Daoy (cell line): ENCODE measurements around the gene TBC1D2B. TPM values are rescaled to one million over a fixed set of nuclear protein-coding genes. Genes with fewer than 3 reads are reported as not detected.

Experiments
- DNase-seq: peaks from one replicate; pipeline ENCODE4 v3.0.0-alpha.2; 2015; ENCODE audit warnings: low read depth
- total RNA-seq: library from RNA; depleted of rRNA; stranded (reverse); fragments of >200 nt; shearing (Covaris generic); gene quantifications from 2 replicates; pipeline ENCODE4 v1.2.3, GENCODE V29; 2014

The TBC1D2B gene
- total RNA-seq, 1 experiment from 2014 or later, result 8.2 TPM

DNA sequence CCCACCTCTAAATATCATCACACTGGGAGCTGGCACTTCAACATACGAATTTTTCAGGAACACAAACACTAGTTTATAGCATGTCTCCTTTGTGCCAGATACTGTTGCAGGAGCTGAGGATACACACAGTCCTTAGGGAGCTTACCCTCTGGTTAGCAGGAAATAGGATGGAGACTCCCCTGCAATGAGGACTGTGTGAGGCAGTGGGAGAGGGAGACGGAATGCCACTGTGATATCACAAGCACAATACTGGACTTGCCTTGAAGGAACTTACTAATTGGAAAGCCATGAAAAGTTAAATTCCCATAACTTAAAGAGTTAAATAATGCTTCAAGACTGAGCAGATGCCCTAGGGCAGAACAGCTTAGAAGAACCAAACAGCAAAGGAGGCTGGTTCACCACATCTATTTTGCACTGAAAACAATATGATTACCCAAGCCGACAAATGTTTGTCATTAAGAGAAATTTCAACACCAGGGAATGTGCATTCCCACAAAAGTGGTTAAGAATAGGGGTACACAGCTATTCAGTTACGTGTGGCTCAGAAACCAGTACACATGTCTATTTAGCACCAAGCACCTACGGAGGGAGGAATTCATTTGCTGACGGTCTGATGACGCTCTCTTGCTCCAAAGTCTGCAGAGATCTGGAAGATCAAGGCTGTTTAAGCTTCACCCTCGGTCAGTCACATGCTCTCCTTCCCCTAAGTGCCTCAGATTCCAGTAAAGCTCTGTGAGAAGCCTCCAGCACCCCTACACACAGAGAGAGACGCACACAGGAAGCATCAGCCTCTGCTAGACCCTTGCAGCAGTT lies 5.2 kb downstream of the TBC1D2B start:
- no peak for DNase-seq

DNA sequence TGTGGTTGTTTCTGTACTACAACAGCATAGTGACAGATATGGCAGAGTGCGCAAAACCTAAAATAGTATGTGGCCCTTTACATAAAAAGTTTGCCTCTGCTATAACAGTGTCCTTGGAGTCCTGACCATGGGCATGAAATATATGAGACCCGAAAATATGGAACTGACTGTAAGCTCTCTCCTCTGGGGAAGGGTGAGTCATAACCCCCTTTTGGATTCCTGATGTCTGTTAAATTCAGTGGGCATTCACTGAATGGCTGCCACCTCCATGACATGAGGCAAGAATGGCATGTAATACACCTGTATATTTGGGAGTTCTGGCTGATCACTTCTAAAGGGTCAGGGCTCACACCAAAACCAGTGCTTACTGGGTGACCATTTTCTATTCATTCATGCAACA lies 6.1 kb downstream of the TBC1D2B start:
- no peak for DNase-seq

DNA sequence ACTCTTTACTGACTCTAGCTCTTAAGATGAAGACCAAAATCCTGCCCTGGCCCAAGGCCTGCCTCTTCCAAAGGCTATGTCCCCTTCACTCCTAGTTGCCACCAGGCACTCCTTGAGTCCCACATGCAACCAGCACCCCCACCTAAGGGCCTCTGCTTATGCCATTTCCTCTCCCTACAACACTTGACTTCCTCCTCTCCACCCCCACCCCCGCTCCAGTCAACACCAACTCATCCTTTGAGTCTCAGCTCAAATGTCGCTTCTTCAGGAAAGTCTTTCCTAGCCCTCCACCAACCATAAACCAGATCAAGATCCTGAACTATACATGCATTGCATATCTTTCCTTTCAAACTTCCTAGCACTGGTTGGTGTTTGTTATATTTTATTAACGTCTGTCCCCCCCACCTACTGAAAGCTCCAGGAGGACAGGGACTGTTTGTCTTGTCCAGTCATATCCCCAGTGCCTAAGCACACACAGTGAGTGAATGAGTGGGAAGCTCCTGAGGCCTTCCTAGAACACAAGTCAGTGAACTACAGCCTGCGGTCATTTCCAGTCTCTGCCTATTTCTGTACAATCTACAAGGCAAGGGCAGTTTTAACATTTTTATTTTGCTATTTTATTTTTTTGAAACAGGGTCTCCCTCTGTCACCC lies 7.3 kb downstream of the TBC1D2B start:
- no peak for DNase-seq

DNA sequence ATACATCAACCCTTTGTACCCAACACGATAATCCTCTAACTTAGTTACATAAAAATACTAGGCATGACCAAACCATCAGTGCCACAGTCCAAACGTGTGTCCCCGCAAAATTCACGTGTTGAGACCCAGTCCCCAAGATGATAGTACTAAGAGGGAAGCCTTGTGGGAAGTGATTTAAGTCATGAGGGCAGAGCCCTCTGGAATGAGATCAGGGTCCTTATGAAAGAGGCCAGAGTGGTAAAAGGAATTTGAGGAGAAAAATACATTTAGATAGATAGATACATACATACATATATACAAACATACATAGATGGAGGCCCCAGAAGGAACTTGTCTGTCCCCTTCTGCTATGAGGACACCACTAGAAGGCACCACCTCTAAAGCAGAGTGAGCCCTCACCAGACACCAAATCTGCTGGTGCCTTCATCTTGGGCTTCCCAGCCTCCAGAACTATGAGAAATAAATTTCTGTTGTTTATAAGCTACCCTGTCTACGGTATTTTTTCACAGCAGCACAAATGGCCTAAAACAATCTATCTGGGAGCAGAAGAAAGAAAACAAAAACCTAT lies 8.0 kb downstream of the TBC1D2B start:
- no peak for DNase-seq

DNA sequence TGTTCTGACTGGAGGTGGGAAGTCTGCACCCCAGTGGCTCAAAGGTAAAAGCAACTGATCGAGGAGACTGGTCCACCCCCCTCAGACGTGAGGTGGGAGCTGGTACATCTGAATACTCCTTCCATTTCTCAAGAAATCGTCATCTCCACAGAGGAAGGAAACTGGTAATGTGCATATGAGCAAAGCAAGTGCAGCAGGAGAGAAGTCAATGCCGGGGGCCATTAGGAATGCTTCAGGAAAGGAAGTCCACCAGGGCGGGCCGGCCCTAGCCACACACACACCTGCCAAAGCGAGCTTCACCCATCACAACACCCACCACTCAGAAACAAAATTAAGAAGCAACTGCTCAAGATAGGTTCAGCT lies 8.5 kb downstream of the TBC1D2B start:
- no peak for DNase-seq

DNA sequence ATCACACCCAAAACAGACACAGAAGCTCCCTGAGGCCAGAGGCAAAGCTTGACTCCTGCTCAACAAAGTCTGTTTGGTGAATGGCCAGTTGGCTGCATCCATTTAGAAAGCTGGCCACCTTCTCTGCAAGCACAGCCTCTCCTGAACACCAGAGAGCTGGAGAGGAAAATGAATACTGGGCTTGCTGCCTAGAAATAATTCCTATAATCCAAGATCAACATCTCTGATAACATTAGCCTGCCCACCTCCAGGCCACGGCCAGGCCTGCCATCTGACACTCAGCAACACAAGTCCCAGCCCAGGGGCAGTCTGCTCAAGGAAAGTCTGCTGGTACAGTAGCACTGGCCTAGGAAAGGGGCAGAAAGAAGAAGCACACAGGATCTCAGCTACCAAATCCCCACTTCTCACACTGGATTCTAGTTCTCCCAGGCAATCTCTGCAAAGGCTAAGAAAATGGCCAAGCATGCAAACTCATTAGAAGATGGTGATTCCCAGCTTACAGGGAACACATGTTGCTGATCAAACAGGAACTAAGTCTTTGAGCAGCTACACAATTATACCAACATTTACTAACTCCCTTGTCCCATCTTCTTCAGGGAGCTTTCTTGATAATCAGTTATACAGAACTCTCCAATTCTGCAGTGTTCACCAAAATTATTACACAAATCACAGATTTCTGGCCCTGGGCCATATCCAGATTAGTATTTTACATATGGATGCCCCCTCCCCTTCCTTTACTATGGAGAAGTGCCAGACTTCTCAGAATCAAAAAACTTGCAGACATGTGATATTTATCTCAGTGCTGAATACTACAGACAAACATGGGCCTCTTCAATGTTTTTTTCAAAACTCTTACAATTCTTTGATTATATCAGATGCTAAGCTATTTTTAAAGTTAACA lies 9.9 kb downstream of the TBC1D2B start:
- no peak for DNase-seq

DNA sequence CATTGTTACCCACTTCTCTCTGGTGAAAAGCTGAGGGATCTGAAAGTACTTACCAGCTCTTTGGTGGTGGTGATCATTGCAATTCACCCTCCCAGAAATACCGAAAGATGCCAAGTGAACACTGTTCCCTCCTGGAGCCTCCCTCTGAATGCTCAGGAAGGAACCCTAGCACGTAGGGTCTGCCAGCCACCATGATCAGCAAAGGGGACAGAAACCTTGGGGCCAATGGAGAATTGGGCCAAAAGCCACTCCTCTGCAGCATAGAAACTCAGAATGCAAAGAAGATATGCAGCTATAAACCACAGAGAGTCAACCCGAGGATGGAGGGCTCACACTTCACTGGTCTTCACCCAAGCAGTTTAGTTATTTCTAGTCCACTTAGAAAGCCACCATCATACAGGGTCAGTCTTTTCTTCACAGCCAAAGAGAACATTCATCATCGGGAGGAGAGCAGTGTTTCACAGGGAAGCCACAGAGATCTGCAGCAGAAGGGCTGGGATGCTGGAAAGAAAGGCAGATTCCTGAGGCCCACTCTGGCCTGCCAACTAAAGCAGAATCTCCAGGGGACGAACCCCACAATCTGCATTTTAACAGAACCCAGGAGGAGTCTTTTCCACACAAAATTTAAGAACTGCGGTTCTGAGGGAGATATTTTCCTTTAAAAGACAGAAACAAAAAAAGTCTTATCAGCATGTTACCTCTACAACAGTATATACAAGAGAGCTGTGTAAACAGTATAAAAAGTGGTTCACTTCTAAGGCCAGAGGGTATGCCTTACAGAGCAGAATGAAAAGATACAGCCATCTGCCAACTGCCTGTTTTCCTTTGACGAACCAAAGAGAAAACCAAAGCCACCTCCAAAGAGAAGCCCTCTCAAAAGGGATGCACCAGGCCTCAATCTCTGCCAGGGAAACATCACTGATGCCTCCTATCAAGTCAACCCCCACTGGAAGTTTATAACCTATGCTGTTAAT lies 11.3 kb downstream of the TBC1D2B start:
- DNase-seq, result no peak

DNA sequence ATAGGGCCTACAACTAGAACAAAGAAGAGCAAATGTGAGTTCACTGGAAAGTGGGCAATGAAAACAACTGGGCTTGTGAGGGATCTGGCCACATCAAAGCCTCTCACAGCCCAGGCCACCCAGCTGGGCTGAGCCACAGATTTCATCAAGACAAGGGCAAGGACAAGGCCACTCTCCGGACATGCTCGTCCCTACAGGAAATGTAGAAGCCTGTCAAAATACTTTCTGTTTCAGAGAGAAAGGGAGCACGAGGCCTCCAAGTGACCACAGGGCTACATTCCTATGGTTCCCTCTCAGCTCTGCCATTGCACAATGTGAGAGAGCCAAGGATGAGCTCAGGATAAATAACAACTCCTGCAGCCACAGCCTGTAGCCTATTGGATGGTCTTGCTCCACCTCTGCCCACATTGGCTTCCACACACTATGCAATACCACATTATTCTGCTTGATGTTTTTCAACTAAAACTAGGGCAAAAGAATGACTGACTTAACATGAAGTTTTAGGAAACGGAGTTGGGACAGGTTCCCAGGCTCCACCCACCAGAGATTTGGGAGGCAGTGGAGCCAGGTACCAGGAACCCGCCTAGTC lies 12.1 kb downstream of the TBC1D2B start:
- peak; percentile 91 for DNase-seq

DNA sequence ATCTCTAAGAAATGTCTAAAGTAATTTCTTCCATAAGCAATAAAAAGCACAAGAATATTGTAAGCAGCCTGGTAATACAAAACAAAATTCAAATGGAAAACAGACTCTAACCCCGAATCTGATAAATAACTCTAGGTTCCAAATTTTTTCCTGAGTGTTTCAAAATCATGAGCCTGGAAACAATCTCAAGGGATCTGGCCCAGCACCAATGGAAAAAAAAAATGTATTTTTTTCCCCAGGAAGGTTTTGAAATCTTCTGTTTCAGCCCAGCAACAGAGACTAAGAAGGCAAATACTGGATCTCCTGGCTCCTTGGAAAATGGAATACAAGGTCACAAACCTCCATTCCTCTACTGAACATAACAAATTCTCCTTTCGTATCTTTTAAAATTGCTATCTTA lies 13.0 kb downstream of the TBC1D2B start:
- no peak for DNase-seq

DNA sequence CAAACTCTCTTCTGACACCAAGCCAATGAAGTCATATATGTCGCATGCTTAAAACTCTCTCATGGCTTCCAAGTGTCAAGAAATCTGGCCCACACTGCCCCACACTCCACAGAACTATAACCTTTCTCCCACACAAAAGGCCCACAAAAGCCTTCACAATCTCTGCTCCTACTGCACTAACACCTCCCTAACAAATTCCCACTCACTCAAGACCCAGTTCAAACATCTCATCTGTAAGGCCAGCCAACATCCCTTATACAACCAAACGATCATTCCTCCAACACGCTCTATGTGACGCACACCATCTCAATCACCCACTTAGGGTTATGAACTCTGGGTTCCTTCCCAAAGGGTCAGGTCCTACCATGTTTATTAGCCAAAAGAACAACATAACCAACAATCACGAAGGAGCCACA lies 13.5 kb downstream of the TBC1D2B start:
- no peak for DNase-seq

DNA sequence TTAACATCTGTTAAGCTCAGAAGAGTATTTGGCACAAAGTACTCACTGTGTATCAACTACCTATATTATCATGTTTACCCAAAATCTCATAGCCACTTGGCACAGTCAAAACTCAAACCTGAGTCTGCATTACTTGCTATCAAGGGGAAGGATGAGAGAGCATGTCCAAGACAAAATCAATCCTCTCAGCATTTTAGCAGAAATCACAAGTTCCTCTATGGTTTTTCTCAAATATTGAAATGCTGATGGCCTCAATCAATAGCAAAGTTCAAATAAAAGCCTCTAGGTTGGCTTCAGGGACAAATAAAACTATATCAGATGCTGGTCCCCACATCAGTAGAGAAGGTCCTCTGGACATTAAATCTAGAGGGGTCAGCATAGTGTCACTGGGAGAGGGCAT lies 14.3 kb downstream of the TBC1D2B start:
- DNase-seq, result no peak

DNA sequence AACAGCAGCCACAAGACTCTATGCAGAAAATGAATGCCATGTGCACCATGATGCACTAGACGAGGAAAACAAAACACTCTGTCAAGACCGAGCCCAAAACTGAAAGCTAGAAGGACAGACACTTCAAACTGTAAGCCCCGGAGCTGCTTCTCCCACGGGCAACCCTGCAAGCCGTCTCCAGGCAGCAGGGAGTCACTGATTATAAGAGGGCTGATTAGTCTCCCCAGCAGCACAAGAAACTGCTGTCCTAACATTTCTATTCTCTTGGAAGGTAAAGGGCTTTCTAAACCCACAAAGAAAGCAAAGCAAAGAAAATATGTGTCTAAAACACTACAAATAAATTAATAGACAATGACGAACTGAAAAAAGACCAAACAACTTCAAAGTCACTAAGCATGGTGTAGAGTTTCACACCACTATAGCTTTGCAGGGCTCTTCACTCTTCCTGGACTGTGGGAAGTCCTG lies 15.5 kb downstream of the TBC1D2B start:
- peak; percentile 54 for DNase-seq

DNA sequence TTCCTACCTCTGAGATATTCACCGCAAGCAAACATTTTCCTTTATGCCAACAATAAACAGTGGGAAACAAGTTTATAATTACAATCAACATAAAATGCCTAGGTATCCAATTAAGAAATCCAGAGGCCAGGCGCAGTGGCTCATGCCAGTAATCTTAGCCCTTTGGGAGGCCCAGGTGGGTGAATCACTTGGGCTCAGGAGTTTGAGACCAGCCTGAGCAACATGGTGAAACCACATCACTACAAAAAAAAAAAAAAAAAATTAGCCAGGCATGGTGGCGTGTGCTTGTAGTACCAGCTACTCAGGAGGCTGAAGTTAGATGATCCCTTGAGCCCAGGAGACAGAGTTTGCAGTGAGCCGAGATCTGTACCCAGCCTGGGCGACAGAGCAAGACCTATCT lies 17.3 kb downstream of the TBC1D2B start:
- DNase-seq, result no peak

DNA sequence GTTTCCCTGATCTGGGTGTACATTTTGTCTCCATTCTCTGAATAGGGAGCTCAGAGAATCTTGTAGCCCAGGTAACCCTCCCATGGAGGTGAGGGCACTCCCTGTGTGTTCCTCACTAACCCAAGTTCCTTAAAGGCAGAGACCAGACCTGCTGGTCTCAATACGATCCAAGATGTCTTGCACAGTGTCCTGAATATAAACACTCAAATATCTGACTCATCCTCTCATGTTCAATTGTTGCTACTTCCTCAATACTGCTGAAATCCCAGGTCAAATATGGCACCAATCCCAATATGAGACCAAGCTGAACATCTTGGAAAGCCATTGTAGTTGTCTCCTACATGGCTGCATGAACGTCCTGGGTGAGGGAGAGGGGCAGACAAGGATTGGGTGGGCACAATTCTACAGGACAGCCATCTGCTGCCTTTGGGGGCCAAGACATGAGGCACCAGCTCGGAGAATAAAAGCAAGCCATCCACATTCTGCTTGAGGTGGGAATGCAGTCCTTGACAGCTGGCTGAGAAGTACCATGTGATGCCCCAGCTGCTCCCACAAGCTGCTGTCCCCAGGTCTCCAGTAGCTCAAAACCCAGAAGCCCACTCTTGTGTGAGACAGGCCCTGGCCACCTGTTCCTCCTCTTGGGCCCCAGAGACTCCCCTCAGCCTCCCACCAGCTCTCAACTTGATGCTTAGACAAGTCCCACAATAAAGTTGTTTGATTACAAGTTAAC lies 18.2 kb downstream of the TBC1D2B start:
- DNase-seq, result no peak

DNA sequence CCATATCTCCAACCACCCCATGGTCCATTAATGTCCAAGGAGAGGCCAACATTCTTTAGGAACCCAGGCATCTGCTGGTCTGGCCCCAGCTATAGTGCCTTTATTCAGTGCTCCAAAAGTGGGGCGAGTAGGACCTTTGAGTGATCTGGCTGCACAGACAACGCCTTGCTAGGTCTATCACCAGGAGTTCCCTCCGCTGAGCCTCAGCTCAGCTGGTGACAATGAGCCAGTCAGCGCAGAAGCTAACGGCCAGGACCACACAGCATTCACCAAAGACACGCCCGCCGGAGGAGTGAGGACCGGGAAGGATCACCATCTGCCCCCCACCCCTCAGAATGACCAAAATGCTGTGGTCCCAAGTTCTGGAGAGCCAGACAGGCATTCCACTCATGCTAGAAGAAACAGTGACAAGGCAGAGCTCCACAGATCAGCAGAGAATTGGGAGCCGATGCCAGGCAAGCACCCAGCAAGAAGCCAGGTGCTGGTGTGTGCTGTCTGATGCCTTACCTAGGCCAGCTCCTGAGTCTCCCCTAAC lies 19.0 kb downstream of the TBC1D2B start:
- no peak for DNase-seq

DNA sequence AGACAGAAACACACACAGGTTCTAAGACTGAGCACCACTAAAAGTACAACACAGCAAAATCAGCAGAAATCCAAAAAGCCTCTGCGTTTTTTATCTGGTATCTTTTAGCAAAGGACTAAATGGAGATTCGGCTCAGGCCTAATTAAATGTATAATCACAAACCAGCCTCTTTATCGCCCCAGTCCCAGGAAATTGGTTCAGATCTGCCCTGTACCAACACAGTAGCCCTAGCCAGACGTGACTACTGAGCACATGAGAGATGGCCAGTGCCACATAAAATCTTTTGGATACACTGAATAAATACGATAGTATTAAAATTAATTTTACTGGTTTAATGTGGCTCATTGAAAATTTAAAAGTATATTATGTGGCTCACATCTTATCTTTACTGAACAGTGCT lies 19.7 kb downstream of the TBC1D2B start:
- no peak for DNase-seq

DNA sequence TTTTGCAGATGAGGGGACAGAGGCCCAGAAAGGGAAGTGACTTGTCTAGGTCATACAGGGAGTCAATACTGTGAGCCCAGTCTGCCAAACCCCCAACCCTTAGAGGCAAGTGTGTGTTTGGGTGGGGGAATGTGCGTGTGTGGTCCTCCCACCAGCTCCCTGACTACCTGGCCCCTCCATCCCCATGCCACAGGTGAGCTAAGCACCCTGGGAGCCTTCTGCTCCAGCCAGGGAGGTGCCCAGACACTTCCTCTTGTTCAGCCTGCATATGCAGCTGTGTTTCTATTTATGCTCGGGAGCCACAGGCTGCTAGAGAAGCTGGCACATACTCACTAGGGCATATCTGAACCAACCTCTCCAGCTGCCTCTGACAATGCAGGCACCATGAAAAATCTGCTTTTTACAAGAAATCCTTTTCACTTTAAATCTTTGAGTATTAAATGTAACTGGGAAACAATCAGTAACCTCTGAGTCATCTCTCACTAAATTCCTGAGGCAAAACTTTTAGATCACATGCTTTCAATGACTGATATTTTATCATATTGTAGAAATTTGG lies 20.7 kb downstream of the TBC1D2B start:
- DNase-seq, result no peak

DNA sequence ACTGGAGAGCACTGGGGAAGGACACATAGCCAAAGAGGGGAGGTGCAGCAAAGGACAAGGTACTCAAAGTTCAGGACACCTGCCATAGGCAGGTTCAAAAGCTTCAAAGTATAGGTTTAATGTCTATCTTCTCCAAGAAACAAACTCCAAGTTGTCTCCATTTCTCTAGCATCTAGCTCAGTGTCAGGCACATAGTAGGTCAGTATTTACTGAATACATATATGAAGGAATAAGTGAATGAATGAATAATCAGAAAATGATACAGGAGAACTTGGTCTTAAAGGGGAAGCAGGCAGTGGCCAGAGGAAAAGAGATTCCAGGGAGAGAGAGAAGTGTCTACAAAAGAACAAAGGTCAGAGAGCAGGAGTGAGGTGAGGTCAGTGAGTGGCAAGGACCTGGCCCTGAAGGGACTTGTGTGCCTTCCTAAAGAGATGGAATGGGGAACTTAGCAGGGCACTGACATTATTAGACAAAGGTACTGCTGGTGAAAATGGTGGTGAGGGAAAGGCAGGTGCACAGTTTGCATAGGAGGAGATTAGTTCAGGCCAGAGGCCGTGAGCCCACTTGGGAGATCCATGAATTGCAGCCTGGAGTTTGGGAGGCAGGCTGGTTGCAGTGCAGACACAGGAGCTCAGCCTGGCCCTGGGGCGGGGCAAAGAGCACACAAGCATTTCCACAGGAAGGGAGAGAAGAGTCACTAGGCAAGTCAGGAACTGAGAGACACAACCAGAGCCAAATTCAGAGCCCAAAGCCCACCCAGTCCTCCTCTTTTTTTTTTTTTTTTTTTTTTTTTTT lies 21.4 kb downstream of the TBC1D2B start:
- DNase-seq, result no peak
